ENCODE data around the gene GAMT.
"Not testable (repeated sequence)": the region's sequence is repeated elsewhere in the genome, so short reads cannot be mapped to it uniquely, and the experiment has no call there.

The GAMT gene

DNA sequence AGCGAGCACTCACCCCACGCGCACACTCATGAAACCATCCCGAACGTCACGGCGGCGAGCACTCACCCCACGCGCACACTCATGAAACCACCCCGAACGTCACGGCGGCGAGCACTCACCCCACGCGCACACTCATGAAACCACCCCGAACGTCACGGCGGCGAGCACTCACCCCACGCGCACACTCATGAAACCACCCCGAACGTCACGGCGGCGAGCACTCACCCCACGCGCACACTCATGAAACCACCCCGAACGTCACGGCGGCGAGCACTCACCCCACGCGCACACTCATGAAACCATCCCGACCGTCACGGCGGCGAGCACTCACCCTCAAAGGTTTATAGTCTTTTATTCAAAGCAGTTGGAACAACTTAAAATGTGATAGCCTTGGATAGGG, 18.7 kb upstream of the GAMT start:
- DNase-seq (ENCODE audit: extremely low read depth in 1 of 2, low read depth in 1 of 2): not testable (repeated sequence)

DNA sequence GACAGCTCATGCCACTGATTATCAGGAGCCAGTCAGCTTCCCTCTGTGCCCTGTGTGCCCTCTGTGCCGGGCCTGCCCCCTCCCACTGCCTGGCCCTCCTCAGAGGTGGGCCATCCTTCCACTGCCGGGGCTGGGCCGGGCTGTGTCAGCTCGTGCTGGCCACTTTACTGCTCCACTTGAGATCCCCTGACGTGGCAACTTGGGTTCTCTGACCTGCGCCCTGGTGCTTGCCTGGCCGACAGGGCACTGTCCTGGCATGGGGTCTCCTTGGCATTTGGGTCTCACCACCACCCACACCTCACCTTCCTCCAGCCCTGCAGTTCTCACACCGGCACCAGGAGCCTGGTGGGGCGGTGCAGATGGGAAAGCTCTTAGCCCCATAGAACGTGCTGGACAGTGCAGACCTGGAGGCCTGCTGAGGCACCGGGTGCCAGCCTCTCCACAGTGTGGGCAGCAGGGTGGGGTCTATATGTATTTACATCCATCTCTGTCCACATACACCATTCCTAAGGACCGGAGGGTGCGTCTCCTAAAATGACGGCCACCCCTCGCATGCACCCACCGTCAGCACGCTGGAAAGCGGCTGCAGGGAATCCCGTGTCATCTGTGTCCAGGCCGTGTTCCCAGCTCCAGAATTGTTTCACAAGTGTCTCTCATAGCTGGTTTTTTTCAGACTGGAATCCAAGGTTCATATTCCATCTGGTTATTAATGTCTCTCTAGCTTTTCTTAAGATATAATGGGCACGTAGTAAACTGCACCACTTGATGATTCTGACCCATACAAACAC, 17.8 kb upstream of the GAMT start:
- DNase-seq (ENCODE audit: extremely low read depth in 1 of 2, low read depth in 1 of 2): no peak

DNA sequence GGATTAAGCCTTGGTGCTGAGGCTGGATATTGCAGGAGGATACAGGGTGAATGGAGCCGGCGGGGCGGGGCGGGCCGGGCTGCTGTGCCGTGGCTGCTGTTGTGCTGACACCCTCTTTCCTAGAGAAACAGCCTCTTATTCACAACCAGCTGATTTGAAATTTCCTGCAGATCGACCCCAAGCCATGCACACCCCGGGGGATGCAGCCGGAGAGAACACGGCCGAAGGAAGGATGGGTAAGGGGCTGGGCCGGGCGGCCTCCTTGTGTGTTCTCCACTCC, 17.1 kb upstream of the GAMT start:
- no peak for DNase-seq (ENCODE audit: extremely low read depth in 1 of 2, low read depth in 1 of 2)

DNA sequence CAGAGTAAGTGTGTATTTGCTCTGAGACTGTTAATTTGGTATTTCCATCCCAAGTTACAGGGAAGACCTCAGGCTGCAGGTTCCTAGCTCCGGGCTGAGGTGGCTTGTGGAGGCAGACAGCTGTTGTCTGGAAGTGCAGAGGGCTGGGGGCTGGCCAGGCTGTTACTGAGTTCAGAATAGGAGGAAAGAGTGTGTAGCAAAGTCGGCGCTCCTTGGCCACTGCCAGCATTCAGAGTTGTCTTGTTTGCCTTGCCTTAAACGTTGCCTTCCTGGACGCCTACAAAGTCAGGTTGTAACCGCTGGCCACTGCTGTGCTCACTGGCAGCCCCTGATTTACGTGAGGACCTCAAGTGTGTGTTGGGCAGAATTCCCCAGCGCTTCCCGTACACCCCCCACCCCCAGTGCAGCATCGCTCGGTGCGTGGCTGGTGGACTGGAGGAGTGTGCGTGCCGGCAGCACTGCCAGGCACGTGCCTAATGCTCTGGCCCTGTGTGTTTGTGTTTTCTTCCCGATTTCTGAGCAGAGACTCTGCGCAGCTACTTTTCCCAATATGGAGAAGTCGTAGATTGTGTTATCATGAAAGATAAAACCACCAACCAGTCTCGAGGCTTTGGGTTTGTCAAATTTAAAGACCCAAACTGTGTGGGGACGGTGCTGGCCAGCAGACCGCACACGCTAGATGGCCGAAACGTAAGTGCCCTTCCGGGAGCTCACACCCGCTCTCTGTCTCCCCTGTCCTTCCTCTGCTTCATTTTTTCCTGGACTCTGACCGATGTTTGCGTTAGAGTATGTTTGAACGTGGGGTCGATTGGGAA, 16.5 kb upstream of the GAMT start:
- DNase-seq (ENCODE audit: extremely low read depth in 1 of 2, low read depth in 1 of 2): no peak

DNA sequence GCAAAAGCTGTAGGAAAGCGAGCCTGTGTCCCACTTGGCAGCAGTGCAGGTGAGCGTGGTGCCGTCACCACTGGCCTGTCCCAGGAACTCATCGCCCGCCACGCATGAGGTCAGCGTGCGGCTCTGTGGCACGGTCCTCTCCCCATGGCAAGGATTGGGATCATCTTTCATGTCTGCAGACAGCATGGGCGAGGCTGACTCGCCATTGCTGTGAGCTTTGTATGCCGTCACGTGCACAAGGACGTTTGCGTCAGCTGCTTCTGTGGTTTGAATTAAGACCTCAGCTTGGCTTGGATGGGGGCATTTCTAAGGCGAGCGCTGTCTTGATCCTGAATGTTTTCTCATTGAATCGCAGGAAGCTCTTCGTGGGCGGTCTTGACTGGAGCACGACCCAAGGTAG, 15.8 kb upstream of the GAMT start:
- no peak for DNase-seq (ENCODE audit: extremely low read depth in 1 of 2, low read depth in 1 of 2)

DNA sequence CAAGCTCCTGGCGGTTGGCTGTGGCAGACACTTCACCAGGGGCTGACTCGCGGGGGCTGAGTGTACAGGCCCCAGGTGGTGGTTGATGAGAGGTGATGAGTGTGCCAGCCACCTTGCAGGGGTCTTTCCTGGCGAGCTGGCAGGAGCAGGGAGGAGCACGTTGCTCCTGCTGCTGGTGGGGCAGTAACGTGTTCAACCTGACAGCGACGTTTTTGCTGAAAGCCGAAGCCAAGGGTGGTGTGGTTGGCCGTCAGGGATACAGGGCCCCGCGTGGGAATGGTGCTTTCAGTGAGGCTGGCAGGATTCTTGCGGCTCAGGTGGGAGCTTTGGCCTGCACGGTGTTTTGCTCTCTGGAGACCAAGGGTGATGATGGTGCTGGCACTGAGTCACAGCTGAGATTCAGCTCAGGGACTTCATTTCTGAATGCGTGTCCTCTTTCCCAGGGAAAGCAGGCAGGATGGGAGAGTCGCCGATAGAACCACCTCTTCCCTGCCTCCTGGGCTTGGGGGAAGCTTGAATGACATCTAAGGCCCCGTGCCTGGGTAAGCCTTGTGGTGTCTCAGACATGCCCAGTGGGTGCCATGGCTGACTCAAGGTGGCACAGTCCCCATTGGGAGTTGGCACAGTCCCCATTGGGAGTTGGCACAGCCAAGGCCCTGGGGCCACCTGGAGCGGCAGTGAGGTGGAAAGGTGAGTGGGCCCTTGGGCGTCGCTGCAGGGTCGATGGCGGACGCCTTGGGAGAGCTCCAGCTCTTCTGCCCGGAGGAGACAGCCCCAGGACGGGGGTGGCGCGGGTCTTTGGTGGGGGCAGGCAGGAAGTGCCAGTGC, 14.9 kb upstream of the GAMT start:
- DNase-seq (ENCODE audit: extremely low read depth in 1 of 2, low read depth in 1 of 2): no peak

DNA sequence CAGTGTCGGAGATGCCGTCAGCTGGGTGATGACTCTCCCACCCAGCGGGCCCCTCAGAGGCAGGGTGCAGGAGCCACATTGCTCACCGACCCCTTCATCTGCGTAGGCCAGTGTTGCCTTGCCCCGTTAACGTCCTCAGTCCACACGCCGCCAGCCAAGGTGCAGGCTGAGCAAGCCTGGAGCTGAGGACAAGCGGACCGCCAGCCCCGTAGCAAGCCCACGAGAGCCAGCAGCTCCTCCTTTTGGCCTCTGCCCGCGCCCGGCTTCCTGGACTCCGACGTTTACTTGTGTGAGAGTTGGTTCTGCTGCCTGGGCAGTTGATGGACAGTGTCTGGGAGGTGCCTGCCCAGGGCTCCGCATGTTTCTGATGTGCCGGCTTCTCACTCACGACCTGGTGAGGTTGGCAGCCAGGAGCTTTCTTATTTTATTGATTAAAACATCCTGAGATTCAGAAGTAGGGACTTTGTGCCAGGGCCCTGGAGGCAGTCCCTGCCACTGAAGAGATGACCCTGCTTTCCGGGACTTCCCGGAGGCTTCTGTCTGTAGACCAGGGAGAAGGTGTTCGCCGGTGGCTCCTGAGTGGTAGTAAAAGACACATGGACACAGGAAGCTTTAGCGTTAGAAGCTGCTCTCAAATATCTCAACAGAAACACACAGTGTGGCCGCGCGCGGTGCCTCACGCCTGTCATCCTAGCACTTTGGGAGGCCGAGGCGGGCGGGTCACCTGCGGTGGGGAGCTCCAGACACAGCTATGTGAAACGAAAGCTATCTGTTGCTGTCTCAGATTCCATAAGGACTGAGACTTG, 11.9 kb upstream of the GAMT start:
- DNase-seq (ENCODE audit: extremely low read depth in 1 of 2, low read depth in 1 of 2): no peak

DNA sequence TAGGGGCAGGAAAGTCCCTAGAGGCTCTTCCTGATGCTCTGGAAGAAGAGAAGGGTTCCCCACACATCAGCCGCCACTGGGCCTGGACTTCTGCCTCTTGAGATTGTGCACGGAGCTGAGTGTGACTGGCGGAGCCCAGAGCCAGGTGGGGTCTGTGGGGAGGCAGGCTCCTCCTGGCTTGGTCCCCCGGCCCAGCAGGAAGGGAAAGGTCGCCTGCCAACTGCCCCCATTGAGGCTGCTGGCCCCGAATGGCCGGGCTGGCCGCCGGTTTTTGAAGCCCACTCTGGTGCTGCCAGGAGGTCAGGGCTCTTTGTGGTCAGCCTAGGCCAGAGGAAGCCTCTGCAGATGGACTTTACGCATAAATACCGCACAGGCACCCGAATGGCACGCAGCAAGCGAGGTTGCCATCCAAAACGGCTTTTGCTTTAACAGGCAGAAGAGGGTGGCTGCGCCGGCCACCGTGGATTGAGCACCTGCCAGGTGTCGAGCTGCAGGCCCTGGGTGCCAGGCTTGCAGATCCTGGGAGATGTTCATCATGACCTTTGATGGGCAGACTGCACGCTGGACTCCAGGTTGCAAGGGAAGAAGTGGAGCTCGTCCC, 11.1 kb upstream of the GAMT start:
- DNase-seq (ENCODE audit: extremely low read depth in 1 of 2, low read depth in 1 of 2): no peak

DNA sequence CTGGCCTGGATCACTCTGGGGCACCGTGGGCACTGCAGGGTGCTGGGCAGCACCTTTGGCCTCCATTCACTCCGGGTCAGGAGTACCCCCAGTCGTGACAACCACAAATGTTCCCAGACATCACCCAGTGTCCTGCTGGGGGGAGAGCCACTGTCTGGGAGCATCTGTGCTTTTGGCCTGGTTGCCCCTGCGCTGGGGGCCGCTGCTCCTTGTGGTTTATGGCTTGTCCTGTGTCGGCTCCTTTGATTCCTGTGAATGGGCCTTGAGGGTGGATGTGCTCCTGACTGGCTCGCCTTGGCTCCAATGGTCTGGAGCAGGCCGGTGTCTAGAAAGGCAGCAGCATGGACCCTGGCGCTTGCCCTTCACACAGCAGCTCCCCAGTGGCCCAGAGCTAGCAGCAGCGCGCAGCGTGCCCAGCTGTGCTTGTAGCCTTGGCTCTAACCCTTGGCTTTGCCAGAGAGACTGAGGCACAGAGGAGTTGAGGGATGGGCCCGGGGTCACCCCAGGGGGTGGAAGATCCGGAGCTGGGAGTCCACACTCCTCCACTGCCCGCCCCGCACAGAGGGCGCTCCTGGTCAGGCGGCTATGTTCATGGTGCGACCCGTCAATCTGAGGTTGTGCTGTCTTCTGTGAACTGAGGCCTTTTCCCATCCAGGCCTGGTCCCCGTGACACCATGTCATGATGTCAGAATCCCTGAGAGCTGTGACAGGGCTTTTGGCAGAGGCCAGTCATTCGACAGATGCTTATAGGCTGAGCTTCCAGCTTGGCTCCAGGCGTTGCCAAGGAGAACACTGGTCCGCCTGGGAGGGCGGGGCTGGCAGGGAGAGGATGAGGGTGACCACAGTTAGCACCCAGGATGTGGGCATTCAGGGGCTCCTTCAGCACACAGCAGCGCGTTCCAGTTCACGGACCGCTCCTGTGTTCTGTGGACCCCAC, 10.2 kb upstream of the GAMT start:
- DNase-seq (ENCODE audit: extremely low read depth in 1 of 2, low read depth in 1 of 2): no peak

DNA sequence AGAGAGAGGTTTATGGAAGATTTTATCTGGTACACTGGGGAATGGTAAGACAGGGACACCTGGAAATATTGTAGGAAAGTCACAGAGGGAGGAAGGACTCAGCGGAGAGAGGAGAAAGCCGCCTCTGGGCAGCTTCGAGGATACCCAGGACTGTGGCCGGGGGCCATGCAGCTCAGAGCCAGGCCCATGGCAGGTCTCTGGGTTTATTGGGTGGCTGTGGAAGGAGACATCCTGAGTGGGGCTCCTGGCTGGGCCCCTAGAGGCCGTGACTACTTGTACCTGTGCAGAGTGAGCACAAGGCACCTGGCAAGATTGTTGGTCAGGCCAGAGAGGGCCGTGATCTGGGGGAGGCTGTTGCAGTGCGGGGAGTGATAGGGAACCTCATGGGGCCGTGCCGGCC, 9.4 kb upstream of the GAMT start:
- no peak for DNase-seq (ENCODE audit: extremely low read depth in 1 of 2, low read depth in 1 of 2)

DNA sequence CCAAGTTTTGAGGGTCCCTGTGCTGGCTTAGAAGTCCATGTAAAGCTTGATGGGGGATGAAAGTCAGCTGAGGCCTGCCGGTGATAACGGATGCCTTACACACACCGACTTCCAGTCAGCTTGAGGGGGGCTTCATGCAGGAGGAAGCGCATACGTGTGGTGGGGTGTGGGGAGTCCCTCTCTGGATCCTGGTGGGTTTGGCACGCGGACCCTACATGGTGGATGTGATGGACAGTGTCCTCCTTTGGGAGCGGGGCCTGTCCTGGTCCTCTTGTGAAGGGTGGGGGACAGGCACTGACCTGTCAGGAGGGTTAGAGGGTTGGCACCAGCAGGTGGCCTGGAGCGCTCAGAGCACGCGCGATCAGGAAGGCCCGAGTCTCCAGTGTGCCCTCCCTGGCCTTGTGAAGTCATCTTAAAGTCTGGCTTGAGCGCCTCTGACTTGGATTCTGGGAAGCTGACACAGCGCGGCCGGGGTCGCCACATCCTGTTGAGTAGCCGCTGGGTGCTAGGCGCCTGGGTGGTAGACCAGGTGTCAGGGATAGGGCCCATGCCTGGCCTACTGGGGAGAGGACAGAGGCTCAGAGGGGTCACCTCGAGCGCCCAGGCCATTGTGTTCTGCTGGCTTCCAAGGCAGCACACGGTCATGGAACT, 8.9 kb upstream of the GAMT start:
- DNase-seq (ENCODE audit: extremely low read depth in 1 of 2, low read depth in 1 of 2): no peak

DNA sequence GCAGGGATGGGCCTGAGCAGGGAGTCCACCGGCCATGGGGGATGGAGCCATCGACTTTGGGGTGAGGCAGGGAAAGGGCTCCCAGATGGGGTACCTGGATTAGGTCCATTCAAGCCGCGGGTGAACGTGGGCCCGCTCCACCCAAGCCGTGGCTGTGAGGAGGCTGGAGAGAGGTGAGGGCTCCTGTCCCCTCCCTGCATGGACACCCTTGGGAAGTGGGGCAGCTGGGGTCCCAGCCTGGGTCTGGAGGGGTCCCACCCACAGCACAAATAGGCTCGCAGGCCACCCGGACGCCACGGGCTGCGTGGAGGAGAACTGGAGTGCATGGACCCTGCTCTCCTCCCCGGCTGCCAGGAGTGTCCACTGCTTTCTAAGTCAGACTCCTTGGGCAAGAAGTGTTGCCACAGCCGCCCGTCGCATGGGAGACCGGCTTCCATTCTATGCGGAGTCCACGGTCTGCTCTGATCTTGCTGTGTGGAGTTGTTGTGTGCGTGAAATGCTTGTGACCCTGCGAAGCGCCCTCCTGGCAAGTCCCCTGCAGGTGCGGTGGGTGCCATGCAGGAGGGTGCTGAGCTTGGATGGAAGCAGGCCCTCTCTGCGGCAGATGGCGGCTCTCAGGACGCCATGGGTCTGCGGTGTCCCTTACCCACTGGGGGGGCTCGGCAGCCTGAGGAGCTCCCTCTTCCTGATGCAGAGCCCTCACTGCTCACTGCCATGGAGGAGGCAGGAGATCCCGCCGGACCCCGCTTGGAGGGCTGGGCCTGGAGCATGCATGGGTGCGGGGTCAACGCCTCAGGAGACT, 8.1 kb upstream of the GAMT start:
- DNase-seq (ENCODE audit: extremely low read depth in 1 of 2, low read depth in 1 of 2): no peak

DNA sequence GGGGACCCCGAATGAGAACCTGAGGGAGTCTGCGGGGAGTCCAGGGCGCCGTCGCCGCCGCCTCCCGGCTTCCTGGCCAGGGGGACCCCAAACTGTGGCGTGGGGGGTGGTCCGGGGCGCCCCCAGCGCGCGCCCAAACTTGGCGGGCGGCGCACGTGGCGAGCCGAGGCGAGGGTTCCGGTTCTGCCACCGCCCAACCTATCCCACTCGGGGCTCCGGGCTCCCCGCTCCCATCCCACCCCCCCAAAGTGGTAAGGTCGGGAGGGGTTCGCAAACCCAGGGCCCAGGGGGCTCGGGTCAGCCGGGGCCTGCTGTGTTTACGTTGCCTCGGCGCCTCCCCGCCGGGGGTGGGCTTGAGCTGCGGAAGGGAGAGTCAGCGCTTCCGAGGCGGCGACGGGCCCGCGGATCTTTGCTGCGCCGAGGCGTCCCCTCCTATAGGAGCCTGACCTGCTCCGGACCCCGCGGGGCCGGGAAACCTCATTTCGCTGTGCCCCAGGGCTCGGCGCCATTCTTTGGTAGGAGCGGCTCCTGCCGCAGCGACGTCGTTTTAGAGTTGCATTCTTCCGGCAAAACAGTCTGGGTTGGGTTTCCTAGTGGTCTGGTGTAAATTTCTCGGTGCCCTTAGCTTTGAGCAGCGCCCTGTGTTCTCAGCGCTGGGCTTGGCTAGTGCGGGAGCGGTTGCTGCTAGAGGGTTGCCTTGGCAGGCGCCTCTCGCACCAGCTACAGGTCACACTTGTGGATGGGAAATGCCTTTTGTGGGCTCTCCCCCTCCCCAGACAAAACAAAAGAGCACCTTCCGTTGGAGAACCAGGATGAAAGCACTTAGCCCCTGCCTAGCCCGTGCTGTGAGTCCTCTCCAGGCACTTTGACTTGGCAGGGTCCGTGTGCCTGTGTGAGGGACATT, 7.2 kb upstream of the GAMT start:
- peak; percentile 19 to 40 for DNase-seq (ENCODE audit: extremely low read depth in 1 of 2, low read depth in 1 of 2)

DNA sequence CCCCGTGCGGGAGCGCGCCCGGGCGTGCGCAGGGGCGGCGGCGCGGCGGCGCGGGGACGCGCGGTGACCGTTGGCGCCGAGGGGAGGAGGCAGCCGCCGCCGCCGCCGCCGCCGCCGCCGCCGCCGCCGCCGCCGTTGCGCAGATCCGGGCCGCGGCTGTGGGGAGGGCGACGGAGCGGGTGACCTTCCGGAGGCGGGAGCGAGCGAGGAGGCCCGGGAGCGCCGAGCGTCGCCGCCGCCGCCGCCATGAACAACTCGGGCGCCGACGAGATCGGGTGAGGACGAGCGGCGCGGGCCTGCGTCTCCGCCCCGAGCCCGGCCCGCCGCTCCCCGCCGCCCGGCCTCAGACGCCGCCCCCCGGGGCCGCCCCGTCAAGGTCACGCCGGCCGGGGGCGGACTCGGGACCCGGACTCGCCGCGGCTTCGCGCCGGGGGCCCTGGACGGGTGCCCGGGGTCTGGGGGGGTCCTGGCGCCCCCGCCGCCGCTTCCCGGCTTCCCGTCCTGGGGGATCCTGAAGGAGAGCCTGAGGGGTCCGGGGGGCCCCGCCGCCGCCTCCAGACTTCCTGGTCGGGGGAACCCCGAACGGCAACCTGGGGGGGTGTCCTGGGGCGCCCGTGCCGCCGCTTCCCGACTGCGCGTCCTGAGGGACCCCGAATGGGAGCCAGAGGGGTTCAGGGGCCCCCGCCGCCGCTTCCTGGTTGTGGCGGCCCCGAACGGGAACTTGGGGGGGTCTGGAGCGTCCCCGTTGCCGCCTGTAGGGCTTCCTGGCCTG, 6.4 kb upstream of the GAMT start, which contains the start of gene DAZAP1:
Gene DAZAP1 (plus strand): TSS at position 59 of the 772 bp plus-strand sequence. CDS start 188 bp downstream, at position 247.
- DNase-seq (ENCODE audit: extremely low read depth in 1 of 2, low read depth in 1 of 2): peak in 1 of 2 donors; percentile 37

DNA sequence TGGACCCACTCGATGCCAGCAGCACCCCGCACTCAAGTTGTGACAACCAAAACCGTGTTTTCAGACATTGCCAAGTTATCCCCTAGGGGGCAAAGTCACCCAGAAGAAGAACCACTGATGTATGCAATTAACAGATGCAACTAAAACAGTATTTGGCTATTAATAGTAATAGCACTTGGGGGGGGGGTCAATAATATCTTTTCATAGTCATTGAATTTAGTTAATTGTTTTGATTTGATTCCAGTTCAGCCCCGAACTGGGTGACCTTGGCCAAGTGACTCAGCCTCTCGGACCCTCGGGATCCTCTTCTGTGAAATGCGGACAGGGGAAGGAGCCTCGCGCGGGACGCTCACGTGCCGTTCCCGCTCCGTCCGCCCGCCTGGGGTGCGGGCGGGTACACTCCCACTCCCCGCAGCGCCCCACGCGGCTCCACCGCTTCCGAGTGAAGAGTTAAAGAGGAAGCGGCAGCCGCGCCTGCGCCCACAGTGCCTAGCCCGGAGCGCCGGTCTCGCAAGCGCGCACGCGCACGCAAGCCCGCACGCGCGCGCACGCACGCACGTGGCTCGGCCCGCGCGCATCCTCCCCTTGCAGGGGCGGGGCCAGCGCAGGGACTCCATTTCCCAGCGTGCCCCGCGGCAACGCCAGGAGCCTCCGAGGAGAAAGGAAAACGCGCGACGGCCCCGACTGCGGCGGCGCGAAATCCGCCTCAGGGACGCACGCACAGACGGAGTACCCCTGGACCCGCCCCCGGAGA, 5.6 kb upstream of the GAMT start:
- peak; percentile 96 to 99 for DNase-seq (ENCODE audit: extremely low read depth in 1 of 2, low read depth in 1 of 2)
